ENCODE data around the gene EFCAB6.

- no peak for TF ChIP-seq POLR2AphosphoS5 (IDR thresholded peaks at IDR 0.05)
- TF ChIP-seq CTCF (IDR thresholded peaks at IDR 0.05 in 8 of 11, conservative IDR thresholded peaks at IDR 0.05 in 3 of 11) = no peak
Measured at GRCh38 chr22:43533656-43534428, 278.3 kb downstream of the EFCAB6 start.
